ENCODE data around the gene RAB33B.
A peak's percentile ranks its signal among the peaks of the same experiment; 100 is the strongest.
"Not testable (repeated sequence)": the region's sequence is repeated elsewhere in the genome, so short reads cannot be mapped to it uniquely, and the experiment has no call there.

The RAB33B gene

DNA sequence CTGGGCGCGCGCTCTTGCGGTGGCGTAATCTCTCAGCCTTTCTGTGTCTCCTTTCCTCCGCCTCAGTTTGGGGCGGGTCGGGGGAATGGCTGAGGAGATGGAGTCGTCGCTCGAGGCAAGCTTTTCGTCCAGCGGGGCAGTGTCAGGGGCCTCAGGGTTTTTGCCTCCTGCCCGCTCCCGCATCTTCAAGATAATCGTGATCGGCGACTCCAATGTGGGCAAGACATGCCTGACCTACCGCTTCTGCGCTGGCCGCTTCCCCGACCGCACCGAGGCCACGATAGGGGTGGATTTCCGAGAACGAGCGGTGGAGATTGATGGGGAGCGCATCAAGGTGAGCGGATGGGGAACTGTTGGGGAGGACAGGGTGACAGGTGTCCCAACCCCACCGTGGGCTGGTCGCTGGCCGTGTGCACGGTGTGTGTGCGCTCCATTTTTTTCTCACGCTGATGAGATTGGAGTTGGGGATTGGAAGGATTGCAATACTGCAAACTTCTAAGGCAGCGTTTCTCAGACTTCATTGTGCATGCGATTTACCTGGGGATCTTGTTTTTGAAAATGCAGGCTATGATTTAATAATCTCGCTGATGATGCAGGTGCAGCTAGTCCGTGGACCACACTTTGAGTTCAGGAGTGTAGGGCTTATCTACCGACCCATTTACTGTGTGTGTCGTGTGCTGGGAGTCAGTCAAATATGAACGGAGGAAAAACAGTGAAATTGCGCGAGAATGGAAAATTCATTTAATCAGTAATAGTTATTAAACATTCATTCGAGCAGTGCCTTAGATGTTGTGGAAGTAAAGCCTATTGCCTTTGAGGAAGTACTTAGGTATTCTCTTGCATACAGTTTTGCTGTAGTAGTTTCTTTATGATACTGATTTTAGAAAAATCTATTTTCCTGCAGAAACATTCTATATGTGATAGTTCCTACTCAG lies at the start of gene RAB33B:
TSS of gene RAB33B (plus strand) at position 11 of the 935 bp plus-strand sequence. CDS start at position 86, 75 bp downstream.
- no peak for DNase-seq

DNA sequence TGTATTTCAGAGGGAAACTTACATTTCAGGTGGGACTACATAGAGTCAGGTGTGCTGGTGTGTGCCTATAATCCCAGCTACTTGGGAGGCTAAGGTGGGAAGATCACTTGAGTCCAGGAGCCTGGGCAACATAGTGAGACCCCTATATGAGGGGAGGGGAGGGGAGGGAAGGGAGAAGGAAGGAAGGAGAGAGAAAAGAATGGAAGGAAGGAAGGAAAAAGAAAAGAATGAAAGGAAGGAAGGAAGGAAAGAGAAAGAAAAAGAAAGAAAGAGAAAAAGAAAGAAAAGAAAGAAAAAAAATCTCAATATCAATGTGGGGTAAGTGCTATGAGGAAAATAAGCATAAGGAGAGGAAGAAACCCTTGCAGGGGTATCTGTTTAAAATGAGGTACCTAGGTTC lies 43.6 kb upstream of the RAB33B start:
- DNase-seq, result no peak

DNA sequence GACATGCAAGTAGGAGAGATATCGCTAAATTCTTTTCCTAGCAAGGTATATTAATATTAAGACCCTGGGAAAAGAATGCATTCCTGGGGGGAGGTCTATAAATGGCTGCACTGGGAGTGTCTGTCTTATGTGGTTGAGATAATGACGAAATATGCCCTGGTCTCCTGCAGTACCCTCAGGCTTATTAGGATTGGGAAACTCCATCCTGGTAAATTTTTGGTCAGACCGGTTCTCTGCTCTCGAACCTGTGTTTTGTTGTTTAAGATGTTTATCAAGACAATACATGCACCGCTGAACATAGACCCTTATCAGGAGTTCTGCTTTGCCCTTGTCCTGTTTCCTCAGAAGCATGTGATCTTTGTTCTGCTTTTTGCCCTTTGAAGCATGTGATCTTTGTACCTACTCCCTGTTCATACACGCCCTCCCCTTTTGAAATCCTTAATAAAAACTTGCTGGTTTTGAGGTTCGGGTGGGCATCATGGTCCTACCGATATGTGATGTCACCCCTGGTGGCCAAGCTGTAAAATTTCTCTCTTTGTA lies 39.2 kb upstream of the RAB33B start:
- not testable (repeated sequence) for DNase-seq

DNA sequence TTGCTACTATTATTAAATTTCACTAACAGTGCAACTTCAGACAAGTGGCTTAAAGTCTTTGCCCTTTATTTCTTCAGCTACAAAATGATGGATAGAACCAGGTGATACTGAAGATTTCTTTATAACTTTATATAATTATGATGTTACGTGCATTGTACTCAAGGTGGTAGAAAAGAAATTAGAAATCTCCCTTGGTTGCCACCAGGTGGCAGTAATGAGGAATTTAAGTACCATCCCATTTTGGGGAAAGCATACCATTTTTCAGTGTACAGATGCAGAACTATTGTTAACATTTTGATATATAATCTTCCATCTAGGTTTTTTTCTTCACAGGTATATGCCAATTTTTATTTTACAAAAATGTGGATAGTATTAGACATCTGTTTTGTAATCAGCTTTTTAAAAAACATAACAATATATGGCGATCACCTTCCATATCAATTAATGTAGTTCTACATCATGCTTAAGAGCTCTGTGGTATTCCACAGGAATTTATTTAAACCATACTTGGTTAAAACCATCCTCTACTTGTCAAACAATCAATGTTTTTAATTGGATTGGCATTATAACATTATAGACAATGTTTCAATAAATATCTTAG lies 37.7 kb upstream of the RAB33B start:
- no peak for DNase-seq

DNA sequence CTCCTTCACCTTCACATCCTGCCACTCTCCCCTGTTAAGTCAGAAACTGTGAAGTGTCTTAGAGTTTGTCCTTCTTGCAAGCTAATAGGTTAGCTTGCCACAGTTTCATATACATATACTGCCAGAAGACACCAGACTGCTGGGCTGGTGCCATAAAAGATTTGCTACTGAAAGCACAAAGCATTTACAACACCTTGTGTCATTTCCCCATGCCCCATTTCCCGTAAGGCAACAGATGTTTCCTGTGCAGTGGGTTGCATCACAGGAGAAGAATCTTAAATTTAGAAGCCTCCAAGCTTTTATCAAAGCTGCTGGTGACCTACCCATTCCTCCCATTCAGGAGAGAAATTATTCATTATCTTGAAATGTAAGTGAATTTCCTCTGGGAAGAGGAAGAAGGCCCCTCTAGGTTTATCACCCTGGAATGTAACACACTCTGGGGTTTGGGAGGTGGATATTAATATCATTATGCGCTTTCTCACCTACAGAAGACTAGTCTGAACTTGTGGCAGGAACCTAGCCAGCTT lies 34.5 kb upstream of the RAB33B start:
- no peak for DNase-seq

DNA sequence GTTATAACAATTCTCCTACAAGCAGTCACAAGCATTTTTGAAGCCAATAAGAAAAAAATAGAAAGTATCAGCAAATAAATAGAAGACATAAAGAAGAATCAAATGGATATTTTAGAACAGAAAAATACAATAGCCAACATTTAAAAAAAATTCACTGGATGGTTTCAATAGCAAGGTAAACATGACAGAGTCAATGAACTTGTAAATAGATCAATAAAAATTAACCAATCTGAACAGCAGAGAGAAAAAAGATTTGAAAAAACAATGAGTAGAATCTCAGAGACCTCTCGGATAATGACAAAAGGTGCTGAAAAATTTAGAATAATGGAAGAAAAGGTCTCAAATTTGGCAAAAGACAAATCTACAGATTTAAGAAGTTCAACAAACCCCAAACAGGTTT lies 33.3 kb upstream of the RAB33B start:
- DNase-seq, result no peak

DNA sequence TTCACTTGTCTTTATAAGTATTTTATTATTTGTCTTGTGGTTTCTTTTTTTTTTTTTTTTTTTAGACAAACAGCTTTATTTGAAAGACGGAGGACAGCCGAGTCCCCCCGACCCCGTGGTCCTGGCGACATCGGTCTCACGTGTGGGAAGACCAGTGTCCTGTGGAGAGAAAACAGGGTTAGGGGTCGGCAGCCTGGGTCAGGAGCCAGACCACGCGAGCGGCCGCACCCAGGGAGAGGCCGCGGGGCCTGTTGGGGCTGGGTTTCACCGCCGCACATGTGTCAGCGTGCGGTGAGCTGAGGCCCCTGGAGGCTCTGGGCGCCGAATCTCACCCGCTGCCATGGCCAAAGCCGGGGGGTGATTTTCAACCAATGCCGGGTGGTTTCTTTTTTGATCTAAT lies 17.8 kb upstream of the RAB33B start:
- DNase-seq, result no peak

DNA sequence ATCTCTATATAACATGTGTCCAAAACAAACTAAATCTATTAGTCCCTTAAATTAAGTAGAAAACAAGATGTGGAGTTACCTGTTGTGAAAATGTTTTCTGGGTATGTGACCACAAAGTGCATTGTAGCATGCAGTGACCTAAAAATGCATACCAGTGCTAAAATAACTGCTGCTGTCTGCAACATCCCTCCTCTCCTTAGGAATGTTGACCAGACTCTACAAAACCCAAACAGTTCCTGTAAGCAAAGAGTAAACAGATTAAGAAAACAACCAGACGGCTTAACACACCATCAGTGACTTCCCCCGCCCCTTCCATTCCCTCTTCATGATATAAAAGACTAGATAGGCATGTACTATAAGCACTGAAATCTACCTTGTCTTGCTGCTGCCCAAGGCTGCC lies 15.8 kb upstream of the RAB33B start:
- DNase-seq, result no peak

DNA sequence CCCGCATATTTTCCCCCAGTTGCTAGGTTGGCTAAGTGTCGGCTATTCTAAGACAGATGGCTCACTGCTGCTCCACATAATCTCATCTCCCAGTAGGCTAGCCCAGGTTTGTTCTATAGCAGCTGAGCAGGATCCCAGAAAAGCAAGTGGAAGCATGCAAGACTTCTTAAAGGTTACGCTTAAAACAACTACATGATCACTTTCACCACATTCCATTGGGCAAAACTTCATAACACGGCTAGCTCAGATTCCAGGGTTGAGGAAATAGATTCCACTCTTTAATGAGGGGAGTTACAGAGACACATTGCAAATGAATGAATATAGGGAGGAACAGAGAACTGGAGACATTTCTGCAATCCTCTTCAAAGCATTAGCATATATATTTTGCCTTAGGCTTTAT lies 12.9 kb upstream of the RAB33B start:
- no peak for DNase-seq

DNA sequence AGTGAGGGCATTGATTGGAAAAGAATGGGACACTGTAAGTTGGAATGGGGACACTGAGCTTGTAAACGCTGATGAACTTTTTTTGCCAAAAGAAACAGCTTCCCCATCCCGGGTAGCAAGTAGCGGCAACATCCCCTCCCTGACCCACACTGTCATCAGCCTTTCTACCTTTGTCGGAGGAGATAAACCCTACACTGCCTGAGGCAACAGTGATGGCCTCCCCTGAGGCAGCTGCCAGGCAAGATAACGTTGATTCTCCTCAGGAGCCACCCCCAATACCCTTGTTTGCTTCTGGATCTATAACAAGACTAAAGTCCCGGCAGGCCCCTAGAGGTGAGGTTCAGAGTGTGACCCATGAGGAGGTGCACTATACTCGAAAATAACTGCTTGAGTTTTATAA lies 10.3 kb upstream of the RAB33B start:
- DNase-seq, result no peak

DNA sequence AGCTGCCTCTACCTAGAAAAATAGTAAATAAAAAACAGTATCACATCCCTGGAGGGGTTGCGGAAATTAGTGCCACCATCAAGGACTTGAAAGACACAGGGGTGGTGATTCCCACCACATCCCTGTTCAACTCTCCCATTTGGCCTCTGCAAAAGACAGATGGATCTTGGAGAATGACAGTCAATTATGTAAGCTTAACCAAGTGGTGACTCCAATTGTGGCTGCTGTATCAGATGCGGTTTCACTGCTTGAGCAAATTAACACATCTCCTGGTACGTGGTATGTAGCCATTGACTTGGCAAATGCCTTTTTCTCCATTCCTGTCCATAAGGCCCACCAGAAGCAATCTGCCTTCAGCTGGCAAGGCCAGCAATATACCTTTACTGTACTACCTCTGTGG lies 9.0 kb upstream of the RAB33B start:
- DNase-seq, result not testable (repeated sequence)

DNA sequence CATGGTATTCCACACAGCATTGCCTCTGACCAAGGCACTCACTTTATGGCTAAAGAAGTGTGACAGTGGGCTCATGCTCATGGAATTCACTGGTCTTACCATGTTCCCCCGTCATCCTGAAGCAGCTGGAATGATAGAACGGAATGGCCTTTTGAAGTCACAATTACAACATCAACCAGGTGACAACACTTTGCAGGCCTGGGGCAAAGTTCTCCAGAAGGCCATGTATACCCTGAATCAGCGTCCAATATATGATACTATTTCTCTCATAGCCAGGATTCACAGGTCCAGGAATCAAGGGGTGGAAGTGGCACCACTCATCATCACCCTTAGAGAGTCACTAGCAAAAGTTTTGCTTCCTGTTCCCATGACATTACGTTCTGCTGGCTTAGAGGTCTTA lies 6.8 kb upstream of the RAB33B start:
- not testable (repeated sequence) for DNase-seq

DNA sequence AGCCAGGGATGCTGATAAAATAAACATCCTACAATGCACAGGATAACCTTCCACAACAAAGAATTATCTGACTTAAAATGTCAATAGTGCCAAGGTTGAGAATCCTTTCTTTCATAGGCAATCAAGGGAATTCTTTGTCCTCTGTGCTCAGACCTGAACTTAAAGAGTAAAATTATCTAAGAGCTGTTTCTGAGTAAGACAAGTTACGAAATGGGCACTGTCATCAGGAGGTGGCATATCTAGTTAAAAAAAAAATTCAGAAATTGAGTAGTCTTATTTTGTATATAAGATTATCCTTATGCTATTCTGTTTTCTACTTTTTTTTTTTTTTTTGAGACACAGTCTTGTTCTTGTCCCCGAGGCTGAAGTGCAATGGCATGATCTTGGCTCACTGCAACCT lies 3.3 kb upstream of the RAB33B start:
- DNase-seq, result no peak

DNA sequence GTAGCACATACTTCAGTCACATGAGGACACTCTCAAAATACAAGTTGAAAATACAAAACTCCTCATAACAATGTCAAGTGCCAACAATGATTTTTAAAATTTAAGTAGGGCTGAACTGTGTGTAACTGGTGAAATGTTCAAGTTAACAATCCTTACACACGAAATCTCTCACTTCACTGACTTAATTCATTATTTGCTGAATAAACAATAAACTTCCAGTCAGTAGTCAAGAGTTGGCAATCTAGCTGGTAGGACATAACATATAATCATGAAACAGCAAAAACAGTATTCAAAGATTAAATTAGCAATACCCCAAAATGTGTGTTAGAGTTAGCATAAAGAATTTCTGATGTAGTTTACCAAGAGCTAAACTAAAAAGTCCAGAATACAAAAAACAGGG lies 1.9 kb upstream of the RAB33B start:
- no peak for DNase-seq

DNA sequence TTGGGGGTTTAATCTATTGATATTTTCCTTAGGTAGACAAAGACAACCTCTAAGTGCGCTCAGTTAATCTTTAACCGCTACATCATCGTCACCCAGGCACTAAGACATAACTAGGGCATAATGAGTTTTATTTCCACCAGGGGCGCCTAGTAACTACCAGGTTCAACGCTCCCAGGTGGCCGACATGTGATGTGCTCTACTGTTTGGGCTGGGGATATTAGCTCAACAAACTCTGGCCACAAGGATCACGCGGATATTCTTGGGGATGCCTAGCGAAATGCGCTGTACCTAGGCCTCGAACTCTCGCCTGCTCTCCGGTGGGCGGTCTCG lies 915 bp upstream of the RAB33B start:
- peak; percentile 87 for DNase-seq

DNA sequence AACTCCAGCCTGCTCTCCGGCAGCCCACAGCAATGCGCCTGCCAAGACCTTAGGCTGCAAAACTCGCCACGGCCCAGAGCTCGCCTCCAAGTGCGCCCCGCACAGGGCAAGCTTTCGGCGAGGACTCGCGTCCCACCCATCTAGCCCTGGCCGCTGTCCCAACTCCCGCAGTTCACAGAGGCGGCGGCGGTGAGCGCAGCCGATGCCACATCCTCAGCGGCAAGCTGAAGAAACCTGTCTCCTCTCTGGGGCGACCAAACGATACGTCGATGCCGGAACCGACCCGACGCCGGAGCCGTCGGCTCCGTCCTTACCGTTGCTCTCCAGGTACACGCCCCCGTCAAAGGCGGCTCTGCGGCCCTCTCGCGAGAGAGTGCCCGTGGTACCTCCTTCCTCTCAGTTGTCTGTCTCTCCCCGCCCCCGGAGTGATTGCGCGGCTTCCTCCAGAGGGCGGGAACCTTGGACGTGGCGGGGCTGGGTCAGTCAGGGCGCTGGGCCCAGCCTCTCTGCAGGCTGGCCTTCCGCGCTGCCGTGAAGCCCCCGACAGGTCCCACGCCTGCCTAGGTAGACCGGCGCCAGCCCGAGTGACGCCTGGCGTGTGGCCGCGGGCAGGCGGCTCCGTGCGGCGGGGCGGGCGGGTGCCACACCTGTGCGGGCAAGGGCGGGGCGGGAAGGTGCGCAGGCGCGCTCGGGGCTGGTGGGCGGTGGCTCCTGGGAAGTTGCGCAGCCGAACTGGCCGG lies 380 bp upstream of the RAB33B start:
- DNase-seq, result peak; percentile 98

DNA sequence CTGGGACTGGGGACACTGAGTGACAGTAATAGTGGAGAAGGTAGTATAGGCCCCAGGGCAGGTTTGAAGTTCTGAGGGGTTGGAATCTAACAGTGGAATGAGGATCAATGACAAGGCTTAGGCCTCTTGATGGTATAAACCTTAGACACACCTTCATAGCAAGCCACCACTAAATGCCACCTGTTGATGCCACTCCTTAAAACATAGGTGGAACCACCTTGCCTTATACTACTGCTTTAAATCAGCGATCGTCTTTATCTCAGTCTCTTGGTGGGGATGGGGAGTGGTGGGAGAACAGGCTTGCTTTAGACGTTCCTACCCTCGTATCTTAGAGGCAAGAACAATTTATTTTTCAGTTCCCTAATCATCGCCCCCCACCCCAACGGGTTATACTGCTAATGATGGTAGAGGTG lies 1.2 kb downstream of the RAB33B start:
- DNase-seq, result no peak

DNA sequence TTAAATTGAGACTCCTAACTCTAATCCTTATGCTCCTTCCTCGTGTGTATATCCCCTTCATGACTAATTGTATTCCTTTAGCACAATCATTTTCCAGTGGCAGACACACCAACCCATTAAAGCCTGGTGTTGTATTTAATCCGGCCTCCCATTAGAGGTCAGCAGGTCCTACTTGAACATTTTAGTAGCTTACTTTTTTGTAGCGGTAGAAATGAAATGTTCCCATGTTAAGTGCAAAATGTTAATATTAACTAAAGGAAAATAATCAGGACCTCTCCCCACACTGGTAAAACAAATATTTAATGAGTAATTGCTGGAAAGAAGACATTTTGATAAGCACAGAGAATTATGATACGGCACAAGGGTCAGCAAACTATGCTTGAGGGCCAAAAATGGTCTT lies 3.4 kb downstream of the RAB33B start:
- DNase-seq, result no peak

DNA sequence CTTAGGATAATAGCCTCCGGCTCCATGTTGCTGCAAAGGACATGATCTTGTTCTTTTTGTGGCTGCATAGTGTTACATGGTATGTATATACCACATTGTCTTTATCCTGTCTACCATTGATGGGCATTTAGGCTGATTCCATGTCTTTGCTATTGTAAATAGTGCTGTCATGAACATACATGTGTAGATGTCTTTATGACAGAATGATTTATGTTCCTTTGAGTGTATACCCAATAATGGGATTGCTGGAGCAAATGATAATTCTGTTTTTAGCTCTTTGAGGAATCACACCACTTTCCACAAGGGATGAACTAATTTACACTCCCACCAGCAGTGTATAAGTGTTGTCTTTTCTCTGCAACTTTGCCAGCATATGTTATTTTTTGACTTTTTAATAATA lies 4.6 kb downstream of the RAB33B start:
- no peak for DNase-seq

DNA sequence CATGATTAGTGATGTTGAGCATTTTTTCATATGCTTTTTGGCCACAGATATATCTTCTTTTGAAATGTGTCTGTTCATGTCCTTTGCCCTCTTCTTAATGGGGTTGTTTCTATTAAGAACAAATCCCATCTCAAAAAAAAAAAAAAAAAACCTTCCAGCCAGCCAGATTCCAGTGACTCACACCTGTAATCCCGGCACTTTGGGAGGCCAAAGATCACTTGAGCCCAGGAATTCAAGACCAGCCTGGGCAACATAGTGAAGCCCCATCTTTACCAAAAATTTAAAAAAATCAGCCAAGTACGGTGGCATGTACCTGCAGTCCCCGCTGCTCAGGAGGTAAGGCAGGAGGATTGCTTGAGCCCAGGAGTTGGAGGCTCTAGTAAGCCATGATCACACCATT lies 5.1 kb downstream of the RAB33B start:
- DNase-seq, result no peak

DNA sequence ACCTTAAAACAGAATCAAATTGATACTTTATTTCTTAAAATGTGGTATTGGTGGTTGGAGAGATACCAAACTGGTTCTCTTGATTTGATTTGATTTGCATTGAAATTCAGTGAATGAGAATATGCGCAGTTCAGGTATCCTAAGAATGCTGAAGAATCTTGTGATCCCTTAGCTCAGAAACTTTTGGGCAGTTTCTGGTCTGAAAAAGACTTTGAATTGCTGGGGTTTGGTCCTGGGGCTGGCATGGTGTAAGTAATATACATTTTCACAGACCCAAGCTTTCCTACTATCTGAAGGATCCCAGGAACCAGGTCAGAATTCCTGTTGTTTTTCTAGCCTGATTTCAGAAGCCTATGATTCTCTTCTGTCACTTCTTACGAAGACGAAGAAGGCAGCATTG lies 6.6 kb downstream of the RAB33B start:
- no peak for DNase-seq

DNA sequence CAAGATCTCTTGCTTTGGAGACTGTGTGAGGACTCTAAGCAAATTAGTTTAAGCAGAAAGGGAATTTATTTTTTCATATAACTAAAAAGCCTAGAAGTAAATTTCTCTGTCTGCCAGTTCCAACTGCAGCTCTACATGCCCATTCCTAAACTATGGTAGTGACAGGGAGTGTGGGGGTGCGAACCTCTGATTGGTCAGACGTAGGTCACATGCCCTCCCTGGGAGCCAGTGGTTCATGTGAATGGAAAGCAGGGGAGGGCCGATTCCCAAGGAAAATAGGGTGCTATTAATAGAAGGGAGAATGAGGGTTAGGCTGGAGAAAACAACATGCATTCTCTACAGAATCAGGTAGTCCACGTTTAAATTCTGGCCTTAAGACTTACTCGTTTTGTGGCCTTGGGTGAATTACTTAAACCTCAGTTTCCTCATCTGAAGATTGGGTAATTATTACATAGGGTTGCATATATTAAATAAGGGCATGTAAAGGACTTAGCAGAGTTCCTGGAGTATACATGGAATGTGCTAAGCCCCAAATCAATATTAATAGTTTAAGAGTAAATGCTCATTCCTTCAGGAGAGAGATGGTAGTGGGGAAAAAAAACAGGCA lies 7.2 kb downstream of the RAB33B start:
- no peak for DNase-seq

DNA sequence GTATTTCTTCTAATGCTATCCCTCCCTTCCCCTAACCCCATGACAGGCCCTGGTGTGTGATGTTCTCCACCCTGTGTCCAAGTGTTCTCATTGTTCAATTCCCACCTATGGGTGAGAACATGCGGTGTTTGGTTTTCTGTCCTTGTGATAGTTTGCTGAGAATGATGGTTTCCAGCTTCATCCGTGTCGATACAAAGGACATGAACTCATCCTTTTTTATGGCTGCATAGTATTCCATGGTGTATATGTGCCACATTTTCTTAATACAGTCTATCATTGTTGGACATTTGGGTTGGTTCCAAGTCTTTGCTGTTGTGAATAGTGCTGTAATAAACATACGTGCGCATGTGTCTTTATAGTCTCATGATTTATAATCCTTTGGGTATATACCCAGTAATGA lies 10.6 kb downstream of the RAB33B start:
- DNase-seq, result not testable (repeated sequence)

Measured in activated effector memory CD4-positive, alpha-beta T cell treated with anti-CD3 and anti-CD28 coated beads, Interleukin-2, amount 50 U/mL, for 16 hours (primary cell).